H1 (cell line): ENCODE measurements around the gene MT1X. TPM values are rescaled to one million over a fixed set of nuclear protein-coding genes. Genes with fewer than 3 reads are reported as not detected.

Experiments
- CEBPB ChIP-seq: IDR thresholded peaks from 2 replicates; pipeline ENCODE4 v1.6.1; 2012; ENCODE audit warnings: low read depth, low read length
- CHD7 ChIP-seq: fragments of 300-600 bp; sonication (generic); IDR thresholded peaks from 2 replicates; pipeline ENCODE4 v1.7.1; 2012; ENCODE audit warnings: low read length, moderate library complexity, mild to moderate bottlenecking, inconsistent platforms; ENCODE audit not compliant: insufficient replicate concordance
- polyA plus RNA-seq, 7 experiments: library from polyadenylated mRNA; depleted of rRNA in 3 of 7; stranded (reverse) in 5 of 7; unstranded in 2 of 7; fragments of >200 nt in 5 of 7; fragments of 200-250 nt in 2 of 7; gene quantifications; 1 replicate in 5 of 7; 2 replicates in 1 of 7; 4 replicates in 1 of 7; pipeline versions ENCODE4 v1.2.1 to v1.2.3, GENCODE V29; 2011 to 2013; ENCODE audit warnings: missing spikeins in 2 of 7, mixed read lengths in 2 of 7
- total RNA-seq: library from RNA; stranded (reverse); fragmentation: NEBNext Ultra II Directional; extraction: Animal tissue kit (Norgen Biotek cat#: 25700); gene quantifications from 2 replicates; pipeline ENCODE4 v1.2.1, GENCODE V29; 2021

MT1X gene
- total and polyA plus RNA-seq, 2 of the 8 experiments (the other 6 are each of a cell fraction or from before 2014, with no cell fraction given) = 52.4 to 1,060 TPM

GRCh38 chr16:56649820-56650219 lies 32.5 kb upstream of the MT1X start (continued):
- TF ChIP-seq CEBPB = no peak
- TF ChIP-seq CHD7 = no peak
